ENCODE data around the gene NR3C1. TPM values are rescaled to one million over a fixed set of nuclear protein-coding genes. Genes with fewer than 3 reads are reported as not detected.
A peak's percentile ranks its signal among the peaks of the same experiment; 100 is the strongest.

Gene NR3C1
- total and polyA plus RNA-seq, 2 of the 4 experiments (the other 2 are of a cell fraction) = 13.7 to 77.4 TPM

DNA sequence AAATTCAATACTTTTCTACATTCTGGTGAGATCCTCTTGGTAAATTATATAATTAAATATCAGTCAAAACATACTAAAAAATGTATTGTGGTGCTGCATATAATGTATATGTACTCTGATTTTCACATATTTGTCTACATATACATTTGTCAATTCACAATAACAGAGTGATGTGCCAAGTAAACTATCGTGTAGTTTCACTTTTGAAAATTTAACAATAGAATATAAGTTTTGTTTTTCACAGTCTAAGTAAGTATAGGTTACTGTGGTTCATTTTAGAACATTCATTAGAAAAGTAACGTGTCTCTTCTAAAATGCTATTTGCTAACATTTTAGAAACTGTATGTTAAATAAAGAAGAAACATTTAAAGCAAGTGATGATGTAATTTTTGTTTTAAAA is 73.6 kb downstream of the NR3C1 start:
- dilution Hi-C loops (cut with HindIII; ENCODE audit: low sequenced_read_pairs, unreplicated experiment) = no loop called here
- ATAC-seq (ENCODE audit: low read depth) (no peak), DNase-seq (no peak)
- in situ Hi-C loops (cut with MboI; ENCODE audit: low sequenced_read_pairs) = no loop called here
- H3K4me3 ChIP-seq (ENCODE audit: insufficient read depth, low read depth, low read length) = no peak overlapping the region
- H3K23ac ChIP-seq (ENCODE audit: low read depth, low read length) = no peak overlapping the region
- H3K36me3 ChIP-seq (ENCODE audit: control insufficient read depth, insufficient read depth, low read length) = no peaks in the 10 kb centered on the region; the same call in 1 of the 2 replicates
- no peak overlapping the region for H3K27ac ChIP-seq (ENCODE audit: insufficient read depth, low read length)
- no peak overlapping the region for H2AK9ac ChIP-seq (replicated peaks; ENCODE audit: low read depth, low read length, poor library complexity)
- TF ChIP-seq NFE2L2 (IDR thresholded peaks at IDR 0.05; ENCODE audit: low read depth, low read length) (no peak), RFX5 (IDR thresholded peaks at IDR 0.05; ENCODE audit: low read depth, low read length) (no peak), RAD21 (IDR thresholded peaks at IDR 0.05; ENCODE audit: low read length) (no peak), POLR2A (IDR thresholded peaks at IDR 0.05; ENCODE audit: low read depth, low read length) (no peak)
- H3K18ac ChIP-seq (ENCODE audit: low read depth, low read length) = no peak overlapping the region
- H2AFZ ChIP-seq (replicated peaks; ENCODE audit: low read length, poor library complexity) = no peak overlapping the region
- ChIA-PET POLR2A (ENCODE audit: unreplicated experiment) (no interaction called here), CTCF (no interaction called here)
- H4K91ac ChIP-seq (ENCODE audit: insufficient read depth, low read depth, low read length) = no peak overlapping the region
- no peak overlapping the region for H2AK5ac ChIP-seq (ENCODE audit: low read depth, low read length)
- BruUV-seq (replicated peaks) = no TSS peak
- peak overlapping the region; percentile 61; the same call in 1 of the 2 replicates for H3K4me2 ChIP-seq (ENCODE audit: low read depth, low read length)
- peaks cover 13 to 55% of the 10 kb centered on the region in 2 experiments for H3K79me1 ChIP-seq (ENCODE audit: low read depth in 1 of 2, low read length in 2 of 2)
- no peak overlapping the region for H2BK5ac ChIP-seq (ENCODE audit: low read depth, low read length, poor library complexity, severe bottlenecking)
- H3K56ac ChIP-seq (ENCODE audit: extremely low read depth, insufficient read depth, low read length) = no peak overlapping the region
- H3K4me1 ChIP-seq (ENCODE audit: control insufficient read depth, insufficient read depth, low read length) = no peaks in the 10 kb centered on the region
- H3K27me3 ChIP-seq (ENCODE audit: control insufficient read depth, insufficient read depth, low read length) = no peaks in the 10 kb centered on the region
- peaks cover 4% of the 10 kb centered on the region; the same call in 1 of the 2 replicates for H3K9me1 ChIP-seq (ENCODE audit: insufficient read depth, low read length)
- no peak overlapping the region for H2BK15ac ChIP-seq (ENCODE audit: low read depth, low read length)
- H4K8ac ChIP-seq (ENCODE audit: low read depth in 2 of 2, low read length in 2 of 2) = no peak overlapping the region
- WGBS, 2 experiments (ENCODE audit: extremely low coverage in 2 of 2, insufficient read length in 1 of 2) = no CpG with 5 or more reads among the region's 2 CpGs
- intact Hi-C loops (cut with micrococcal nuclease) = no loop called here
- no peak overlapping the region for H3K14ac ChIP-seq (replicated peaks; ENCODE audit: low read depth, low read length)
- no peak overlapping the region for H3K9ac ChIP-seq (ENCODE audit: low read depth, low read length)
- no peak overlapping the region for H4K5ac ChIP-seq (ENCODE audit: low read depth, low read length)
- no peak overlapping the region for H3K4ac ChIP-seq (ENCODE audit: low read depth, low read length)
- peaks cover 13% of the 10 kb centered on the region for H4K20me1 ChIP-seq (ENCODE audit: insufficient read depth, low read length)
- no peaks in the 10 kb centered on the region for H3K9me3 ChIP-seq (ENCODE audit: control insufficient read depth, insufficient read depth, low read length)
- no peak overlapping the region for H2BK20ac ChIP-seq (ENCODE audit: low read depth, low read length)
- H2BK120ac ChIP-seq (ENCODE audit: low read depth, low read length) = no peak overlapping the region
